NCI-H1417 treated with DMSO at 0.1 percent for 48 hours (cell line): ENCODE data around the gene NPIPB6.
"Not testable (repeated sequence)": the region's sequence is repeated elsewhere in the genome, so short reads cannot be mapped to it uniquely, and the experiment has no call there.

Experiments used
- DNase-seq: peaks from one replicate; lab custom pipeline; 2025; lab: John Stamatoyannopoulos, UW

NPIPB6 gene

DNA sequence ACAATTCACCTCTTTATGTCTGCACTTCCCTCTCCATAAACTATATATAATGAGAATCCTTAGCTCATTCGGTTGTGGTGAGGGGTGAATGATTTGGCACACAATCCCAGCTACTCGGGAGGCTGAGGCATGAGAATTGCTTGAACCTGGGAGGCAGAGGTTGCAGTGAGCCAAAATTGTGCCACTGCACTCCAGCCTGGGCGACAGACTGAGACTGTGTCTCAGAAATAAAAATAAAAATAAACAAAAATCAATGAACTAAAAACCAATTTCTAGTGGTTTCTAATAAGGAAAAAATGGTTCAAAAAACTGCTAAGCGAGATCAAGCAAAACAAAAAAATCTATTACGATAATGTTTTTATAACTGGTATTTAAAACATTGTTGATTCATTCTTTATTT, at the start of gene NPIPB6:
TSS of gene NPIPB6 (minus strand) at position 101 of the 400 bp plus-strand sequence. CDS start 686 bp downstream, outside the sequence.
- DNase-seq = not testable (repeated sequence)

DNA sequence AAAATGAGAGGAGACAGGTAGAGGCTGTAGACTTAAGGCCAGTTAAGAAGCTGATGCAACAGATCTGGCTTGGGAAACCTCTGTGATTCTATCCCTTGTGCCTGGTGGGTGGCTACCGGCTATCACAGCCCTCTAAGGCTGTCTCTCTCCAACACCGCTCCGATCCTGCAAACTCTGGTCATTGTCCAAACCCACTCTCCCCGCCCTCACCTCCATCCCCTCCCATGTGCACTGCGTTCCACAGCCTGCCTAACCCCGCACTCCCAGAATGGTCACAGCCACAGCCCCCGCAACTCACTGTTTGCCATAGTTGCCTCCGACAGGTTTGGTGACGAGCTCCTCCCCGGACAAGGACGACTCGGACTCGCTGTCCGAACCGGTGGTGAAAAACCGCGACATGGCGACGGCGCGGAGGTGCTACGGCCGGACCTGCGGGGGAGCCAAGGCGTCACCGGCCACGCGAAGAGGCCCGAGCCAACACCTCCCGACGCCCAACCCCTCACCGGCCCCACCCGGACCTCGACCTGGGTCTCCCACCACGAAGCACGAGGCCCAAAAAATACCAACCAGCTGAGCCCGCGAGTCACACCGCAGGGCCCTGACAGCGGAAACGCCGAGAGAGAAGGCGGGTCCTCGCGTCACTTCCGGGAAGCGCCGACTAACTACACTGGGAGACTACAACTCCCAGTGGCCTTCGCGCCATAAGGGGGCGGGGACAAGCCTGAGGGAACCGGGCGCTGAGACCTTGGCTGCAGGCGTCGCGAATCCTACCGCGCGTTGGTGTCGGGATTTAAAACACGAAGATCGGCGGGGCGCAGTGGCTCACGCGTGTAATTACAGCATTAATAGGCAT, 40.1 kb upstream of the NPIPB6 start, which contains the start of gene EIF3CL:
TSS of gene EIF3CL (minus strand) at position 622 of the 853 bp plus-strand sequence. CDS start at position 399, 223 bp downstream.
- not testable (repeated sequence) for DNase-seq

DNA sequence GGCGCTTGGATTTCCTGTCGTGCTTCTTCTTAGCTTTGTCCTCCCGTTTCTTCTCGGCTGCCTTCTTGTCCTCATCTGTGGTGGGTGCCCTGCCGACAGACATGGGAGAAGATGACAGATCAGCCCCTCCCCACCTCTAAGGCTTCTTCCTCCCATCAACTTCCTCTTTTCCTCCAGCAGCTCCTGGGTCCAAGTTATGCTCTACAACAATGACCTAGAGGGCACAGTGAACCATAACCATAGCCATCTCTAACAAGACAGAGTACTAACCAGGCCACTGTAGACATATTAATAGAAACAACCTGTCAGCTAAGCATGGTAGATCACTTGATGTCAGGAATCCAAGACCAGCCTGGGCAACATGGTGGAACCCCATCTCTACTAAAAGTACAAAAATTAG, 28.7 kb upstream of the NPIPB6 start:
- DNase-seq = not testable (repeated sequence)

- DNase-seq = not testable (repeated sequence)
Measured at GRCh38 chr16:28382177-28382867, 19.0 kb upstream of the NPIPB6 start.

DNA sequence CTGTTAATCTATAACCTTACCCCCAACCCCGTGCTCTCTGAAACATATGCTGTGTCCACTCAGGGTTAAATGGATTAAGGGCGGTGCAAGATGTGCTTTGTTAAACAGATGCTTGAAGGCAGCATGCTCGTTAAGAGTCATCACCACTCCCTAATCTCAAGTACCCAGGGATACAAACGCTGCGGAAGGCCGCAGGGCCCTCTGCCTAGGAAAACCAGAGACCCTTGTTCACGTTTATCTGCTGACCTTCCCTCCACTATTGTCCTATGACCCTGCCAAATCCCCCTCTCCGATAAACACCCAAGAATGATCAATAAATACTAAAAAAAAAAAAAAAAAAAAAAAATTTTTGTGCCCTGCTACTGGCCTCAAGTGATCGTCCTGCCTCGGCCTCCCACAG, 14.5 kb upstream of the NPIPB6 start:
- DNase-seq = not testable (repeated sequence)

DNA sequence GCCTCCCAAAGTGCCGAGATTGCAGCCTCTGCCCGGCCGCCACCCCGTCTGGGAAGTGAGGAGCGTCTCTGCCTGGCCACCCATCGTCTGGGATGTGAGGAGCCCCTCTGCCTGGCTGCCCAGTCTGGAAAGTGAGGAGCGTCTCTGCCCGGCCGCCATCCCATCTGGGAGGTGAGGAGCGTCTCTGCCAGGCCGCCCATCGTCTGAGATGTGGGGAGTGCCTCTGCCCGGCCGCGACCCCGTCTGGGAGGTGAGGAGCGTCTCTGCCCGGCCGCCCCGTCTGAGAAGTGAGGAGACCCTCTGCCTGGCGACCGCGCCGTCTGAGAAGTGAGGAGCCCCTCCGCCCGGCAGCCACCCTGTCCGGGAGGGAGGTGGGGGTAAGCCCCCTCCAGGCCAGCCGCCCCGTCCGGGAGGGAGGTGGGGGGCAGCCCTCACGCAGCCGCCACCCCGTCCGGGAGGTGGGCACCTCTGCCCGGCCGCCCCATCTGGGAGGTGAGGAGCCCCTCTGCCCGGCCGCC, 13.9 kb upstream of the NPIPB6 start:
- DNase-seq = not testable (repeated sequence)

- DNase-seq = not testable (repeated sequence)
Measured at GRCh38 chr16:28375115-28375514, 11.8 kb upstream of the NPIPB6 start.

GRCh38 chr16:28374281-28374680, 11.0 kb upstream of the NPIPB6 start:
- not testable (repeated sequence) for DNase-seq

DNA sequence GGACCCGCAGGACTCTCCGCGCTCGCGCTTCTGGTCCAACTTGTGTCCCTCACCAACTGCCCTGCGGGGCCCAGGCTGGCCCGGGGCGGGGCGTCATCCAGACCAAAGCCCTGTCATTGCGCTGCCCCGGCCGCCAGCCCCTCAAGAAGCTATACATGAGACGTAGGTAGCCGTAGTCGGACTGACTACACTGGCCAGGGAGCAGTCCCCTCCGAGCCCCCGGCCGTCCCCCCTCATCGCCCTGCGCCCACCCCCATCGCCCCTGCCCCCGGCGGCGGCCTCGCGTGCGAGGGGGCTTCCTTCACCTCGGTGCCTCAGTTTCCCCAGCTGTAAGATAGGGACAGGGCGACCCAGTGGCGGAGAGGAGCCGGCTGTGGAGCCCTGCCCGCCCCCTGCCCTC, 4.6 kb upstream of the NPIPB6 start:
- DNase-seq = not testable (repeated sequence)

DNA sequence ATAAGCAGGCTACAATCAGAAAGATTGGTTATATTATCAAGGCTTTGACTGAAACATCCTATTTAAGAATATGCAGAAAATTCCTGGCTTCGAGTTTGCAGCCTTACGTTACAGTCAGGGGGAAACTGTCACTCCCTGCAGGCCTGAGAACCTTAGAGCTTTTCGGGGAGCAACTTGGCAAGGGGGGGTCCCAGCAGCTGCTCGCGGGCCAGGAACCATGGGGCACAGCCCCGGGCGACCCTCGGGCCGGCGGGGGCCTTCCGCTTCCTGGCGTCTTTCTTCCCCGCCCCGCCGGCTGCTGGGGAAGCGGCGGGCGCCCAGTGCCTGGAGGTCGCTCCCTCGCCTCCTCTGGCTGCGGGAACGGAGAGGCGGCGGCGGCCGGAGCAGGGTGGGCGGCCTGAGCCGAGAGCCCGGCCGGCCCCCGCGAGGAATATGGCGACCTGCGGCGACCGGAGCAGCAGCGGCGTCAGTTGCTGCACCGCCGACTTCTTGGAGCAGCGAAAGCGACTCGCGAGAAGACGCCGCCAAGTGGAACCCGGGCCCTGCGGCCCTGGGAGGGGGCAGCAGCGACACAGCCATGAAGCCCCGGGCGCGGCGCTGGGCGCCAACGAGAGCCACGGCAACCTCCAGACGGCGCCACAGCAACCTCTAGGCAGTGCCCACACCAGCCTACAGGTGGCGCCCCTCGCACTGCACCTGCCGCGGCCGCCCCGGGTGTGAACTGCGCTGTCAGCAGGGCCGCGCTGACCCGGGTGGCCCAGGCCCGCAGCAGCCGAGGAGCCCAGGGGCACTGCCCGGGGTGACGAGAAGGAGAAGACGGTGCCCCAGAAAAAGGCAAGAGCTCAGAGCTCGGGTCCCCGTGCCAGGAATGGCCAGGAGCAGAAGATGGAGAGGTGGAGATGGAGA, 1.2 kb upstream of the NPIPB6 start:
- not testable (repeated sequence) for DNase-seq

- not testable (repeated sequence) for DNase-seq
Measured at GRCh38 chr16:28362600-28362999, 708 bp downstream of the NPIPB6 start.

- not testable (repeated sequence) for DNase-seq
Measured at GRCh38 chr16:28338230-28338629, 25.1 kb downstream of the NPIPB6 start.

DNA sequence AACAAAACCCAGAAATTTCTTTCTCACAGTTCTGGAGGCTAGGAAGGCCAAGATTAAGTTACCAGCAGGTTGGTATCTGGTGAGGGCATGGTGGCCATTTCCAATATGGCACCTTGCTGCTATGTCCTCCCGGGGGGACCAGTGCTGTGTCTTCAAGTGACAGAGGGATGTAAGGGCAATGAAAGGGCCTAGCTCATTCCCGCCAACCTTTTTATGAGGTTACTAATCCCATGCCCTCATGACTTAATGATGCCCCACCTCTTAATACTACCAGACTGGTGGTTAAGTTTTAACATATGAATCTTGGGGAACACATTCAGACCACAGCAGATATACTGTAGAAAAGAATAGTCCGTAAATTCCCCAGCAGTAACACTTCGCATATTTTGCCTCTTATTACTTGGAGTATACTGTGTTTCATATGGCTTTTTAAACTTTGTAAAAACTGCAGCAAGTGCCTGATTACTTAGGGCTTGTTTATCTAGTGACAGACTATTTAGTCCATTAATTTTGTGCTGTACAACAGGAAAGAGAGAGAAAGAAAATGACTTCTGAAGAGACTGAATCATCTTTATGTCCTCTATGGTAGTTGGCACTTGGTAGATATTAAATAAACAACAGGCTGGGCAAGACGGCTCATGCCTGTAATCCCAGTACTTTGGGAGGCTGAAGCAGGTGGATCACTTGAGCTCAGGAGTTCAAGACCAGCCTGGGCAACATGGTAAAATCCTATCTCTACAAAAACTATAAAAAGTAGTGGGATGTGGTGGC, 26.2 kb downstream of the NPIPB6 start:
- not testable (repeated sequence) for DNase-seq

DNA sequence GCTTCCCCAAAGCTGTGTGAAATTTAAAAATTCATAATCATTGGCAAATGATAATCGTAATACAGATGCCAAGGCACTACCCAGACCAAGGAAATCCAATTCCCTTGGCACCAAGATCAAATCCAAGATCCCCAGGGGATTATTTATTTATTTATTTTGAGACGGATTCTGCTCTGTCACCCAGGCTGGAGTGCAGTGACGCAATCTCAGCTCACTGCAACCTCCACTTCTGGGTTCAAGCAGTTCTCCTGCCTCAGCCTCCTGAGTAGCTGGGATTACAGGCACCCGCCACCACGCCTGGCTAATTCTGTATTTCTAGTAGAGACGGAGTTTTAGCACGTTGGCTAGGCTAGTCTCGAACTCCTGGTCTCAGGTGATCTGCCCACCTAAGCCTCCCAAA, 27.6 kb downstream of the NPIPB6 start:
- DNase-seq = not testable (repeated sequence)

DNA sequence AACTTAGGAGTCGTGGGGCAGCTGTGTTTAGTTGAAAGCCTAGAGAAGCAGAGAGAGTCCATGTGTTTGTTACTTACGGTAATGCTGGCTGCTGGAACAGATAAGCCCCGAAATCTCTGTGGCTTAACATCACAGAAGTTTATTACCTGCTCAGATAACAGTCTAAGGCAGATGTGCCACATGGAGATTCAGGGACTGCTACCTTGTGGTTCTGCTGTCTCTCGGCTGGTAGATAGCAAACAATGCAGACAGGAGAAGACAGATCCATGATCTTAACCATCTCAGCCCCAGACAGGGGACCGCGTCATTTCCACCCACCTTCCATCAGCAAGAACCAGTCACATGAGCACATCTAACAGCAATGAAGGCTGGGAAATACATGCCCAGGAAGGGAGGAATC, 30.7 kb downstream of the NPIPB6 start:
- not testable (repeated sequence) for DNase-seq

GRCh38 chr16:28330981-28331380, 32.3 kb downstream of the NPIPB6 start:
- DNase-seq = not testable (repeated sequence)

- not testable (repeated sequence) for DNase-seq
Measured at GRCh38 chr16:28330232-28330631, 33.1 kb downstream of the NPIPB6 start.

GRCh38 chr16:28326881-28327610, 36.3 kb downstream of the NPIPB6 start:
- no peak for DNase-seq

DNA sequence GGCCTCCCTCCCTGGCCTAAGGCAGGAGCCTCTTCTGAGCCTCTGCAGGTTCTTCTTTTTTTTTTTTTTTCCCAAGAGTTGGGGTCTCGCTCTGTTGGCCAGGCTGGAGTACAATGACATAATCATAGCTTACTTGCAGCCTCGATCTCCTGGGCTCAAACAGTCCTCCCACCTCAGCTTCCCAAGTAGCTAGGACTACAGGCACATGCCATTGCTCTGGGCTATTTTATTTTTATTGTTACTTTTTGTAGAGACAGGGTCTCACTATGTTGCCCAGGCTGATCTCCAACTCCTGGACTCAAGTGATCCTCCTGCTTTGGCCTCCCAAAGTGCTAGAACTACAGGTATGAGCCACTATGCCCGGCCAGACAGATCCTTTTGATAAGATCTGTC, 38.4 kb downstream of the NPIPB6 start:
- no peak for DNase-seq
